ENCODE results near the gene POP5. TPM values are rescaled to one million over a fixed set of nuclear protein-coding genes. Genes with fewer than 3 reads are reported as not detected.

Gene POP5
- total and polyA plus RNA-seq, 9 donors: 13.6 to 39.4 (median 25.7) TPM

- DNase-seq: peak; percentile 80 to 93 (median 87)
- Histone ChIP-seq H3K27me3 (no peaks in the 10 kb centered on the region), H3K9me3 (no peaks in the 10 kb centered on the region), H3K27ac (peak within 1 kb of the TSS; percentile 87 to 88), H3K4me1 (ENCODE audit: insufficient read depth) (peaks cover 4% of the 10 kb centered on the region), H3K4me3 (peak within 1 kb of the TSS; percentile 88), H3K36me3 (no peaks in the 10 kb centered on the region)
- intact Hi-C loops (cut with DNase I): no loop called here
- WGBS, 3 donors: 0 to 1% (median 1%) methylated on average over 38 of the region's 38 CpGs
- no peak for TF ChIP-seq CTCF (IDR thresholded peaks at IDR 0.05)
- no peak for TF ChIP-seq EP300 (IDR thresholded peaks at IDR 0.05)
- TF ChIP-seq POLR2A (IDR thresholded peaks at IDR 0.05): peak; percentile 42
Observed at GRCh38 chr12:120528861-120529525, 52.2 kb downstream of the POP5 start, which contains the start of gene COQ5. Gene COQ5, minus strand, starts transcription at chr12:120529158. Its CDS starts 17 bp downstream, at chr12:120529141.

Other genes with a start within 250 kb of the POP5 start
- gene MSI1, start 212.2 kb downstream of the POP5 start, total RNA-seq: 1 to 10 TPM in 6 of 7 donors, under 1 TPM in 1; 0.83 to 4.9 (median 2.6) TPM
- 1 to 10 TPM in 1 of 2 donors, under 1 TPM in 1; 0.92 to 1.8 TPM for gene MSI1, start 212.2 kb downstream of the POP5 start, polyA plus RNA-seq
- 100 to 1,000 TPM; 182 to 633 (median 196) TPM for gene COX6A1, start 143.3 kb downstream of the POP5 start, total RNA-seq
- 100 to 1,000 TPM; 366 to 474 TPM for gene COX6A1, start 143.3 kb downstream of the POP5 start, polyA plus RNA-seq
- gene TRIAP1, start 135.0 kb downstream of the POP5 start, total RNA-seq: 10 to 100 TPM in 4 of 7 donors, 1 to 10 TPM in 3; 8.1 to 14.7 (median 11.4) TPM
- gene TRIAP1, start 135.0 kb downstream of the POP5 start, polyA plus RNA-seq: 10 to 100 TPM; 15.3 to 18.5 TPM
- 10 to 100 TPM; 14.2 to 34.7 (median 19.4) TPM for gene GATC, start 135.0 kb downstream of the POP5 start, total RNA-seq
- gene GATC, start 135.0 kb downstream of the POP5 start, polyA plus RNA-seq: 10 to 100 TPM; 11.9 to 32.4 TPM
- 100 to 1,000 TPM in 5 of 7 donors, 10 to 100 TPM in 2; 53.8 to 141 (median 124) TPM for gene SRSF9, start 111.7 kb downstream of the POP5 start, total RNA-seq
- gene SRSF9, start 111.7 kb downstream of the POP5 start, polyA plus RNA-seq: 100 to 1,000 TPM; 106 to 129 TPM
- 100 to 1,000 TPM in 6 of 7 donors, 10 to 100 TPM in 1; 92.9 to 317 (median 256) TPM for gene DYNLL1, start 85.3 kb downstream of the POP5 start, total RNA-seq
- 100 to 1,000 TPM; 249 to 522 TPM for gene DYNLL1, start 85.3 kb downstream of the POP5 start, polyA plus RNA-seq
- 10 to 100 TPM; 20.7 to 34.0 (median 22.1) TPM for gene COQ5, start 52.2 kb downstream of the POP5 start, total RNA-seq
- gene COQ5, start 52.2 kb downstream of the POP5 start, polyA plus RNA-seq: 10 to 100 TPM; 24.9 to 32.7 TPM
- gene RNF10, start 47.0 kb downstream of the POP5 start, total RNA-seq: 100 to 1,000 TPM in 5 of 7 donors, 10 to 100 TPM in 2; 59.7 to 190 (median 136) TPM
- gene RNF10, start 47.0 kb downstream of the POP5 start, polyA plus RNA-seq: 100 to 1,000 TPM in 1 of 2 donors, 10 to 100 TPM in 1; 91.3 to 184 TPM
- gene CABP1, start 59.2 kb upstream of the POP5 start, total RNA-seq: 1 to 10 TPM in 2 of 7 donors, under 1 TPM in 4, not detected in 1; 0.33 to 1.5 (median 0.79) TPM
- 1 to 10 TPM in 1 of 2 donors, under 1 TPM in 1; 0.74 to 2.6 TPM for gene CABP1, start 59.2 kb upstream of the POP5 start, polyA plus RNA-seq
- 100 to 1,000 TPM in 4 of 7 donors, 10 to 100 TPM in 3; 29.2 to 134 (median 101) TPM for gene MLEC, start 105.7 kb upstream of the POP5 start, total RNA-seq
- gene MLEC, start 105.7 kb upstream of the POP5 start, polyA plus RNA-seq: 100 to 1,000 TPM in 1 of 2 donors, 10 to 100 TPM in 1; 31.2 to 169 TPM
- 10 to 100 TPM; 18.4 to 54.4 (median 46.2) TPM for gene UNC119B, start 129.1 kb upstream of the POP5 start, total RNA-seq
- 10 to 100 TPM; 25.4 to 44.3 TPM for gene UNC119B, start 129.1 kb upstream of the POP5 start, polyA plus RNA-seq
- gene ACADS, start 144.4 kb upstream of the POP5 start, total RNA-seq: 10 to 100 TPM in 6 of 7 donors, 1 to 10 TPM in 1; 8.0 to 17.5 (median 13.9) TPM
- 10 to 100 TPM in 1 of 2 donors, 1 to 10 TPM in 1; 1.0 to 15.0 TPM for gene ACADS, start 144.4 kb upstream of the POP5 start, polyA plus RNA-seq

Measured in ovary (tissue), 9 donors.